ENCODE data around the gene TMIGD1.

- no peak for TF ChIP-seq CTCF (conservative IDR thresholded peaks at IDR 0.05; ENCODE audit: low read depth, low read length)
- TF ChIP-seq EZH2 (IDR thresholded peaks at IDR 0.05; ENCODE audit: borderline replicate concordance, low read depth, low read length, poor library complexity, severe bottlenecking), result no peak
These were observed 17.1 kb downstream of the TMIGD1 start for GRCh38 chr17:30316736-30317135.

All from A673 (cell line).